Heart left ventricle (tissue), 13 donors: ENCODE data around the gene HEPN1.

Experiments used
- CTCF ChIP-seq, 12 donors: fragments of 200-600 bp; sonication (generic) in 4 of 12; IDR thresholded peaks; one replicate each; pipeline versions ENCODE4 v1.5.0 to v1.8.0; 2018 to 2022; ENCODE audit warnings: antibody characterized with exemption in 12 of 12, mild to moderate bottlenecking in 5 of 12
- POLR2A ChIP-seq, 2 donors: fragments of 450-650 bp; IDR thresholded peaks; one replicate each; pipeline ENCODE4 v1.6.1; 2017; ENCODE audit warnings: antibody characterized with exemption in 2 of 2, mild to moderate bottlenecking in 2 of 2, moderate library complexity in 2 of 2
- donor health status: ischemic (EF 13 %, LVEDD 7.1; RV severe dilation, severe dysfunction).
- donor health status: DM: no; HTN: yes; CAD: no.
- donor health status: DM: no; HTN: no; CAD: no.
- donor health status: ischemic (EF 25% LVEDD 6.9; RV normal size, moderate dysfunction).
- donor health status: ischemic (EF 25% LVEDD 5.7; RV mildly dilated, moderate dysfunction).
- donor health status: ischemic (EF 35%, LVEDD 5.7; RV mildly dilated, moderate dysfunction).
- donor health status: nonischemic (EF 11% LVEDD 7.7; RV severe dilation, severe dysfunction).
- donor health status: DM: yes; HTN: yes; CAD: no.
- donor health status: PGD.
- donor health status: ischemic (EF 29% LVEDD 5.4; RV normal size, mild dysfunction).
- donor health status: nonischemic (EF 23%, LVEDD 6.1; RV moderate dilation, normal function).

GRCh38 chr11:124880290-124880611, 38.8 kb upstream of the HEPN1 start:
- TF ChIP-seq CTCF (IDR thresholded peaks at IDR 0.05), result no peak
- no peak for TF ChIP-seq POLR2A (IDR thresholded peaks at IDR 0.05)
